Smooth muscle cell of the pulmonary artery (primary cell): ENCODE data around the gene SUPT7L. TPM values are rescaled to one million over a fixed set of nuclear protein-coding genes. Genes with fewer than 3 reads are reported as not detected.

ENCODE experiments used
- total RNA-seq: library from RNA; depleted of rRNA; stranded (reverse); fragments of >200 nt; gene quantifications from 2 replicates; pipeline ENCODE4 v1.2.3, GENCODE V29; 2014

Gene SUPT7L
- 18.9 and 19.4 TPM in 2 replicates for total RNA-seq

GRCh38 chr2:27663285-27664153 is at the start of gene SUPT7L, which contains the start of gene SLC4A1AP:
Gene SUPT7L, minus strand, starts transcription at chr2:27663614. Its CDS starts 1,422 bp downstream, at chr2:27662192.
Gene SLC4A1AP, plus strand, starts transcription at chr2:27663889. Its CDS starts 26 bp downstream, at chr2:27663915.

GRCh38 chr2:27628767-27629709 is 34.4 kb downstream of the SUPT7L start, which contains the start of the genes CCDC121 and GPN1:
Gene CCDC121, minus strand, starts transcription at chr2:27629012. Its CDS starts 1,213 bp downstream, at chr2:27627799.
Gene GPN1, plus strand, starts transcription at chr2:27629050. Its CDS starts 9 bp downstream, at chr2:27629059.

Other genes with a start within 250 kb of the SUPT7L start
- 99.9 and 108 TPM in 2 replicates for gene NRBP1, start 235.0 kb downstream of the SUPT7L start, total RNA-seq
- 0.39 TPM in 1 of 2 replicates, not detected in the other for gene KRTCAP3, start 221.2 kb downstream of the SUPT7L start, total RNA-seq
- 38.3 and 43.3 TPM in 2 replicates for gene IFT172, start 173.9 kb downstream of the SUPT7L start, total RNA-seq
- 39.9 and 52.9 TPM in 2 replicates for gene FNDC4, start 168.4 kb downstream of the SUPT7L start, total RNA-seq
- 7.4 and 8.5 TPM in 2 replicates for gene GCKR, start 166.8 kb downstream of the SUPT7L start, total RNA-seq
- gene ZNF512, start 80.6 kb downstream of the SUPT7L start, total RNA-seq = 16.3 and 21.9 TPM in 2 replicates
- 1.8 TPM in 2 replicates for gene CCDC121, start 34.6 kb downstream of the SUPT7L start, total RNA-seq
- gene GPN1, start 34.6 kb downstream of the SUPT7L start, total RNA-seq = 34.2 and 37.4 TPM in 2 replicates
- gene SLC4A1AP, start 275 bp upstream of the SUPT7L start, total RNA-seq = 23.1 and 24.9 TPM in 2 replicates
- 53.1 and 67.6 TPM in 2 replicates for gene MRPL33, start 108.1 kb upstream of the SUPT7L start, total RNA-seq
- gene RBKS, start 226.8 kb upstream of the SUPT7L start, total RNA-seq = 0.59 and 1.2 TPM in 2 replicates
- 24.7 and 25.1 TPM in 2 replicates for gene BABAM2, start 227.1 kb upstream of the SUPT7L start, total RNA-seq